ENCODE data around the gene MAP2K4.
"Not testable (repeated sequence)": the region's sequence is repeated elsewhere in the genome, so short reads cannot be mapped to it uniquely, and the experiment has no call there.

Gene MAP2K4
- 36.2 to 39.6 reads per million in 2 donors for total RNA-seq

DNA sequence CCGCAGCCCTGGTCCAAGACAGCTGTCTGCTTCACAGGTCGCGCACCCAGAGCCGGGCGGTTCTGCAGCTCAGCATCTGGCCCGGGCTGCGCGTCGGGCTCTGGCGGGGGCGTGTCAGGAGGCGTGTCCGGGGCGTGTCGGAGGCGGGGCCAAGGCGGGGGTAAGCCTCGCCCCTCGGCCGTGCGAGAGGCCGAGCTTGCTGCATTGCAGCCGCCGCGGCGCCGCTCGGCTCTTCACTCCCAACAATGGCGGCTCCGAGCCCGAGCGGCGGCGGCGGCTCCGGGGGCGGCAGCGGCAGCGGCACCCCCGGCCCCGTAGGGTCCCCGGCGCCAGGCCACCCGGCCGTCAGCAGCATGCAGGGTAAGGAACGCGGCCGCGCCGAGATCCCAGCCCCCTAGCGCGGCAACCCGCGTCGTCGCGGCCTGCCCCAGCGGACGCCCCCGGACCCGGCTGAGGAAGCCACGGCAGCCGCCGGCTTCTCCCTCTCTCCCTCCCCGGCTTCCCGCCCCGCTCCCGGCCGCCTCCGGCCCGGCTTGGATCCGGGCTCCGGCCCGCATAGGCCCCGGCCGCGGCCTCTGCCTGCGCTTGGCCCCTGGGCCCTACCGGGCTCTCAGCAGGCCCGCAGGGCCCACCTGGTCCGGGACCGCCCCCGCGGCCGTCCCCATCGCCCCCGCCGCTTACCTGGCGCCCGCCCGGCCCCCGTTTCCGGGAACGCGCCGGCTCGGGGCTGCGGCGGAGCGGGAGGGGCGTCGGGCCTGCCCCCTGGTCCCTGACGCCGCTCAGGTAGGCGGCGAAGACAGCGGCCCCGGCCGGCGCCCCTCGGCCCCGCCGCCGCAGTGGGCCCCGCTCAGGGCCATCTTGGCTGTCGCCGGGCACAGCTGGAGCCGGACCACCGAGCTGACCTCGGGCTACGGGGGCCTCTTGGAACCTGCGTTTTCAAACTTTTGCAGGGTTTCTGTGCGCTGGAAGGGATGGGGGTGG, at the start of gene MAP2K4:
Gene MAP2K4 (plus strand): TSS at position 236 of the 981 bp plus-strand sequence. CDS start 10 bp downstream, at position 246.
- DNase-seq: peak; percentile 87 to 97 (median 91)

GRCh38 chr17:11972741-11973140, 47.9 kb upstream of the MAP2K4 start:
- not testable (repeated sequence) for DNase-seq

DNA sequence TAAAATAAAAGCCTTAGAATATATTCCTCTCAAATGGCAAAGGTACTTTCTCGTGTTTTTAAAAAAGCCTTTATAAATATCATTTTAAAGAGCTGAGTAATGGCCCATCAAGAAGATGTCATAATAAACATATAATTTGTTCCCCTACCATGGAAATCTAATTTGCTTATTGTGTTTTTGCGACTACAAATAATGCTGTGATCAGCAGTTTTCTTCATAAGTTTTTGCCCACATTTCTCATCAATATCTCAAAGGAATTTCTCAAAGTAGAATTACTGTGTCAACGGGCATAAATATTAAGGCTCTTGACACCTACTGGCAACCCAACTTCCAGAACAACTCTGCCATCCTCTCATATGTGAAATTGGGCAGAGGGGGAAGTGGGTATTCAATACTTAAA, 40.9 kb upstream of the MAP2K4 start:
- no peak for DNase-seq

- no peak for DNase-seq
These were observed 39.9 kb upstream of the MAP2K4 start for GRCh38 chr17:11980813-11981212.

DNA sequence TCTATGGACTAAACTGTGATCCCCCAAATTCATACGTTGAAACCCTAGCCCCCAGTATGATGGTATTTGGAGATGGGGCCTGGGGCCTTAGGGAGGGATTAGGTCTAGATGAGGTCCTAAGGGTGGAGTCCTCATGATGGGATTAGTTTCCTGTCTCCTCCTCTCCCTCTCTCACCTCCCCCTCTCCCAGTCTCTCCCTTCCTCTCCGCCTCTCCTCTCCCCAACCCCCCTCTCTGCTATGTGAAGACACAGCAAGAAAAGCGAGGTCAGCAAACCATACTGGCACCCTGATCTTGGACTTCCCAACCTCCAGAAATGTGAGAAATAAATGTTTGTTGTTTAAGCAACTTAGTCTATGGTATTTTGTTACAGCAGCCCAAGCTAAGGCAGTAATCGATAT, 38.8 kb upstream of the MAP2K4 start:
- DNase-seq: no peak

GRCh38 chr17:11986179-11986941, 34.3 kb upstream of the MAP2K4 start:
- no peak for DNase-seq

- no peak for DNase-seq
These were observed 33.7 kb upstream of the MAP2K4 start for GRCh38 chr17:11986942-11987329.

GRCh38 chr17:11990363-11990983, 30.2 kb upstream of the MAP2K4 start:
- DNase-seq: no peak

DNA sequence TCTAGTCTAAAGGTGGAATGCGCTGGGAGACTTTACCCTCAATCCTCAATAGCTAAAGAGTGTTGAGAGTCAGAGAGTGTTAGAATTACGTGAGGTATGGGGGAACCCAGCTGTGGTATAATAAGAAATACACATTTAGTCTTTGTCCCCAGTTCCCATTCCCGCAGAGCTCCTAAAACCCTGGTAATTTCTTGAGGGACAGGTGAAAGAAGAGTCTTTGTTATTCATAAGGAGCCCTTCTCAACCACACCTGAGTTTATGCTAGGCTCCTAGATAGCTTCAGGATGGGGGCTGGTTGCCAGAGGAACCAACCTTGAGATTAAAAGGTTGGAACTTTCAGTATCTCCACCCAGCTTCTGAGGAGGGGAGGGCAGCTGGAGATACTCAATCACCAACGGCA, 29.2 kb upstream of the MAP2K4 start:
- DNase-seq: no peak

GRCh38 chr17:11996722-11997146, 23.9 kb upstream of the MAP2K4 start:
- peak in 1 of 5 experiments; percentile 74 for DNase-seq

DNA sequence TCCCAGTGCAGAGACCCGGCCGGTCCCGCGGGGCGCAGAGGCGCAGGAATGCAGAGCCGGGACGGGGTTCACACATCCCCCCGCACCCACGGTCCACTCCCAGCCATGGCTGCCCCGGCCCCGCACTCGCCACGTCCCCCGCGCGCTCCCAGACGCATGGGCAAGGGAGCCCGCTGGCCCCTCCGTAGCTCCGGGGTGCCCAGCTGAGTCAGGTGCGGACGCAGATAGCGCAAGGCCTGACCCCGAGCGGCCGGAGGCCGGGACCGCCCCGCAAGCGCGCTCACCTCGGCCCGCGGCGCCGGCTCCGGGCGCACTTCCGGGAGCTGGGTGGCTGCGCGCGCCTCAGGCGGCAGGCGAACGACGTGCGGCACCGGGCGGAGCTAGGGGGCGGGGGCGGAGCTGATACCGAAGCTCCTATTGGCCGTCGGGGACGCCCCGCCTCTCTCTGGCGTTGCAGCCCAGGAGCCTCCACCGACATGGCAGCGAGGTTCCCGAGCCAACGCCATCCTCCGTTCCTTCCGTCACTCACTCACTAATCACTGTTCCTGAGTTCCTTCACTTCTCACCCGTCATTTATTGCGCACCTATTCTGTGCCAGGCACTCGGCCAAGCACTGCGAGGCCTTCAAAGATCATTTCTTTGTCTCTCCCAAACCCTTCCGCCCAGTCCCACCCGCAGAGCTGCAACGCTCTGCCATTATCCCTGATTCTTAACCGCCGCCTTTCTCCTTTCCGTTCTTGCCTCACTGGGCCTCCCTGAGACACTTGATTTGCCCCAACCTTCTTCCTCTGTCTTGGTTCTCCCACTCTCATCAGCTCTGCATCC, 23.3 kb upstream of the MAP2K4 start, which contains the start of gene ZNF18:
Gene ZNF18 (minus strand): TSS at position 329 of the 825 bp plus-strand sequence. CDS start 4,646 bp downstream, outside the sequence.
- peak; percentile 90 to 97 (median 94) for DNase-seq

DNA sequence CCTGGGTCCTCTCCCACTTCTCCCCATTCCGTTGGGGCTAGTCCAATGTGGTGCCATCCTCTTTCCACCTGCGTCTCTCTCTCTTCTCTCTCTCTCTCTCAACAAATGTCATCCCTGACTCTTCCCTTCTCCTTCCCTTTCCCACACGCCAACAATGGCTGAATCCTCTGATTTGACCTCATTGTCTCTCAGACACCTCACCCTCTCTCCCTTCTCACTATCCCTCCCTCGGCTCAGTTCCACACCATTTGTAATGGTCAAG, 22.8 kb upstream of the MAP2K4 start:
- DNase-seq: no peak

- no peak for DNase-seq
These were observed 21.0 kb upstream of the MAP2K4 start for GRCh38 chr17:11999696-12000095.

- DNase-seq: no peak
These were observed 13.2 kb upstream of the MAP2K4 start for GRCh38 chr17:12007466-12007865.

DNA sequence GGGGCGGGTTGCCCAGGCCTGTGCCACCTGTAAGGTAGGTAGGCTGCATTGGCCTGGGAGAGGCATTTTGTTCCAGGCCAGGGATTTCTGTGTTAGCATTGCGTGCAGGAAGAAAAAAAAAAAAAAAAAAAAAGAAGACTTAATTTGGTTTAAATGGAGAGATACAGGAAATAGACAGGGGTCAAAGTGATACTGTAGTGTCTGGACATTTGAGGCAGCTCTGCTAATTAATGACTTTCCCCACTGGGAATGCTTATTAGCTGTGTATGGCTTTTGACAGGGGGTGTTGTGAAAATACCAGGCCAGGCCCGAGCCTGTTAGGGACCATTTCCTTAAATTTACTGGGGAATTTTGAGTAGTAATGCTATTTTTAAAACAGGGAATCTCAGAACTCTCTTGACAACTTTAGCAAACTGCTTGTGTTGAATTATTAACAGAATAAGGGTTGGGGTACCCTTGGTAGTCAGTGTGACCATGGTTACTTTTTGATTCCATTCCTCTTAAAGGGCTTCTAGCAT, 1.0 kb downstream of the MAP2K4 start:
- no peak for DNase-seq

DNA sequence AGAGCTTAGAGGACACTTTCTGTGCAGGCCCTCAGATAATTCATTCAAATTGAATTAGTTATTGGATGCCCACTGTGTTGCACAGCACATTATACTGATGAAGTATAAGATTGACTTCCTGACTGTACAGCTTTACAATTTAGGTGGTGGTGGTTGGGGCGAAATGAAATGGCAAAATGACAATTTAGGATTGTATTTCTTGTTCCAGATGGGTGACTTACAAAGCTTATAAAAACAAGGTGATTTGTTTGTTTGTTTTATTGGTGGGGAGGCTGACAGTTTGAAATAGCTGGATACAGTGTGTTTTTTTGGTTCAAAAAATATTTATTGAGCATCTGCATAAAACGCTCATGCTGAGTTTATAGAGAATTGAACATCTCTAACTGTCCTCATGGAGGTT, 1.6 kb downstream of the MAP2K4 start:
- no peak for DNase-seq

DNA sequence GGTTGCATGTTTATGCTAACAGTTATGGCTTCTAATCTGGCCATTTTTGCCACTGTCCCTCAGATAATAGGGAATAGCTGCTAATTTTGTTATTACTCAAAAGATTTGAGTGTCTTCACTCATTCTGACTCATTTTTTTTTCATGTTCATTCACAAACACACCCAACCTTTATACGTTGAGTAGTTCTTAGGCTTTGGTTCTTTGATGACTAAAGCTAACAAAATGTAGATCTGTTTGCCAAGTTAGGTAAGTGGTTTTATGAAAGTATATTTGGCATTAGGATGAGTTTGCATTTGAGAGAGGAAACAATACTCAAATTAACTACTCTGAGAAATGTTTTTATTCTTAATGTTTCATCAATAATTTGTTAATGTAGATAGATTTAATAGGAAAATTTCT, 3.6 kb downstream of the MAP2K4 start:
- no peak for DNase-seq

DNA sequence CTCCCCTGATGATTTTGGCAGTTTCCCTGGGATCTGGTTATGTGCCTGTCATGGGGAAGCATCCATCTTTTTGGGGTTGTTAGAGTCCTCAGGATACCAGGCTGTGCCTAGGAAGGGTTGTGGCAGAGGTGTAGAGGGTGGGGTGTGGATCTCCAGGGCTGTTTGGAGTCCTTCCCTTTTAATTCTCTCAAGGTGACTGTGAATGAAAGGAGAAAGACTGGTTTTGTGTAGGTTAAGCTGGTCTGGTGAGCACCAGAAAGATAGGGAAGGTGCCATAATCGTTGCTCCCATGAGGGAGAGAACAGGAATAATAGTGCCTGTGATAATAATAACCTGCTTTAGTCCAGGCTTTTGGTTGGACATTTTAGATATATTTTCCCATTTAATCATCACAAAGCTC, 7.0 kb downstream of the MAP2K4 start:
- DNase-seq: no peak

DNA sequence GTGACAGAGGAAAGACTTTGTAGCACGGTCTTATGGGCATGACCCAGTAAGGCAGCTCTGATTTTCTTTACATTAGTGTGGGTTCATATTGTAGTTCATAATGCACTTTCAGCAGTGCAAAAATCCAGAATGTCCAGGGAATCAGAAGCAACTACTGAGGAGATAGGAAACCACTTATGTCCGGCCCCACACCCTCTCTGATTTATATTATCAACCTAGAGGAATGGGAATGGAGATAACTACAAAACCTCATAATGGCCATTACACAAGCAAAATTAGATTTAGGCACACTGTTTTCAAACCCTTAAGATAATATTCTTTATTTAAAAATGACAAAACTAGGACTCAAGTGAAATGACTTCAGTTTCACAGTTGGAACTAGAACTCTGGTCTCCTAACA, 7.9 kb downstream of the MAP2K4 start:
- no peak for DNase-seq

DNA sequence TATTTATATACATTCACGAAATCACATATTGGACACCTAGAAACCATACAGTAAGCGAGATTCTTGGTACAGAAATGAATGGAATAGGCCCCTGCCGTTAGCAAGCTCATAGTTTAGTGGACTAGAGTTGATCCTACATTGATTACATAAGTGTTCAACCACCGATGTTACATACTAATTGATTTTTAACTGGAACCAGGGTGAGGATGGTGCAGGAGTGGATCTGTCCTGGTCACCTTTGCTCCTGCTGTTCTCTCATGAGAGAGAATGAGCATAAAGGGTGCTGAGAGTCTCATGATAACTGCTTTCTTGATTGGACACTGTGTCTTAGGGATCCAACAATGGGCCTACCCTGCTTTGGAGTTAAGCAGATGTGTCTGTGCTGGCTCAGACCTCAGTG, 13.9 kb downstream of the MAP2K4 start:
- DNase-seq: no peak

DNA sequence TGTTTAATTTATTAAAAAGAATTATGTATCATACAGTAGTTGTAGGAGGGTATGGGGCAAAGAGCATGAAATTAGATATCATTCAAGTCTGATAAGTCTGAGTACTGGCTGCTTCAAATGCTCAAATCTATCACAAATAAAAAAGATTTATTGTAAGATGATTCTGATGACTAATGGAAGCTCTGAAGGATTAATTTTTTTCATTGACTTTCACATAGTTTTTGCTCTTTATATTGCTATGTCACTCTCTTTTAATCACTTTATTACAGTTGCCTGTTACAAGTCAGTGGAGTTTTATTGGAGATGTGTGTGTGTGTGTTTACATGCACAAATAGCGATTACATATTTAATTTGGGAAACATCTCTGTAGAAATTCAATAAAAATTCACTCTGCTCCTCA, 15.0 kb downstream of the MAP2K4 start:
- no peak for DNase-seq

DNA sequence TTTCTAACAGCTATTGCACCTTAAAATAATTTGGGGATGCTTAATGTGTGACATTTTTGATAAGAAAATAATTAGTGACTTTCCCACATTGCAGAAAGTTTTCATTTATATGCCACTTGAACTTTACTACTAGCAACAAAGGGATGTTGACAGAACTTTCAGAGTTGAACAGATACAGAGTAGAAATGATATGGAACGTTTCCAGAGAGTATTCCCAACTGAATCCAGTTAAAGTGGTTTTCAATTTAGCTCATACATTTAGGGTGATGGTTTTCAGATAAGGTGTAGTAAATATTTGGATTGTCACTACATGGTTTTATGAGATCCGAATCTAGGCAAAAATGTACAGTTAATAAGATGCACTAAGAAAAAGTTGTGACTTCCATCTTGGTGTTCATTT, 17.3 kb downstream of the MAP2K4 start:
- DNase-seq: no peak
